GM12865 (cell line): ENCODE results near the gene DCLK2.

Source experiments
- DNase-seq: peaks from one replicate; pipeline ENCODE4 v3.0.0; 2010; ENCODE audit warnings: low read depth
- H3K4me3 ChIP-seq: 2 replicates; pipeline ENCODE4 v1.5.1; 2011; ENCODE audit warnings: mild to moderate bottlenecking, low read depth, low read length, control low read depth
- CTCF ChIP-seq: IDR thresholded peaks from 2 replicates; pipeline ENCODE4 v1.5.1; 2011; ENCODE audit warnings: low read length, control low read depth, low read depth, inconsistent platforms; ENCODE audit not compliant: insufficient read depth; ENCODE audit errors: missing control alignments

DCLK2 gene

GRCh38 chr4:150078041-150078578 lies at the start of gene DCLK2:
Gene DCLK2, plus strand, starts transcription at chr4:150078445. Its CDS starts 583 bp downstream, at chr4:150079028.
- H3K4me3 ChIP-seq: no peak within 1 kb of the TSS
- DNase-seq: no peak
- TF ChIP-seq CTCF: no peak

GRCh38 chr4:150032541-150032940 lies 45.7 kb upstream of the DCLK2 start:
- no peak for DNase-seq
- TF ChIP-seq CTCF: no peak
- H3K4me3 ChIP-seq: no peak overlapping the region

- DNase-seq: no peak
- TF ChIP-seq CTCF: no peak
- H3K4me3 ChIP-seq: no peak overlapping the region
These were observed 45.2 kb upstream of the DCLK2 start for GRCh38 chr4:150033081-150033480.

GRCh38 chr4:150033901-150034300 lies 44.3 kb upstream of the DCLK2 start:
- TF ChIP-seq CTCF: no peak
- no peak overlapping the region for H3K4me3 ChIP-seq
- DNase-seq: no peak

GRCh38 chr4:150037251-150037856 lies 40.9 kb upstream of the DCLK2 start:
- TF ChIP-seq CTCF: no peak
- H3K4me3 ChIP-seq: no peak overlapping the region
- no peak for DNase-seq

- TF ChIP-seq CTCF: no peak
- DNase-seq: peak; percentile 60
- no peak overlapping the region for H3K4me3 ChIP-seq
These were observed 39.7 kb upstream of the DCLK2 start for GRCh38 chr4:150038335-150039076.
